Lung (tissue), 12 donors: ENCODE results near the gene ABCC2. TPM values are rescaled to one million over a fixed set of nuclear protein-coding genes. Genes with fewer than 3 reads are reported as not detected.

Source experiments
- ATAC-seq: fragments of 200-7000 bp; cut with Tn5 transposase; one replicate; pipeline ENCODE4 v1.9.1; 2020; ENCODE audit warnings: moderate number of reproducible peaks; ENCODE audit not compliant: insufficient read depth, low FRiP score
- DNase-seq, 3 donors: peaks; one replicate each; pipeline ENCODE4 v3.0.0-alpha.2; 2013 to 2017
- H3K27ac ChIP-seq, 2 donors: one replicate each; pipeline ENCODE4 v1.5.1; 2013; ENCODE audit warnings: mild to moderate bottlenecking in 2 of 2, moderate library complexity in 2 of 2, control low read depth in 1 of 2, inconsistent platforms in 1 of 2, low read depth in 1 of 2, low read length in 1 of 2
- H3K27me3 ChIP-seq, 3 donors: one replicate each; pipeline ENCODE4 v1.5.1; 2013; ENCODE audit warnings: low read length in 2 of 3; ENCODE audit not compliant: control insufficient read depth in 3 of 3, insufficient read depth in 3 of 3
- H3K36me3 ChIP-seq, 4 donors: one replicate each; pipeline ENCODE4 v1.5.1; 2013; ENCODE audit warnings: low read length in 4 of 4, mild to moderate bottlenecking in 1 of 4, moderate library complexity in 1 of 4; ENCODE audit not compliant: control insufficient read depth in 4 of 4, insufficient read depth in 4 of 4
- H3K4me1 ChIP-seq, 5 donors: one replicate each; pipeline ENCODE4 v1.5.1; 2013; ENCODE audit warnings: low read length in 5 of 5, mild to moderate bottlenecking in 2 of 5, moderate library complexity in 1 of 5; ENCODE audit not compliant: control insufficient read depth in 5 of 5, insufficient read depth in 5 of 5
- H3K4me3 ChIP-seq: one replicate; pipeline ENCODE4 v1.5.1; 2013; ENCODE audit warnings: mild to moderate bottlenecking, control low read depth, moderate library complexity
- H3K9ac ChIP-seq, 2 donors: one replicate each; pipeline ENCODE4 v1.5.1; 2013; ENCODE audit warnings: low read length in 2 of 2, control low read depth in 1 of 2; ENCODE audit not compliant: insufficient read depth in 1 of 2
- H3K9me3 ChIP-seq, 4 donors: one replicate each; pipeline ENCODE4 v1.5.1; 2013; ENCODE audit warnings: low read length in 3 of 4, mild to moderate bottlenecking in 1 of 4, moderate library complexity in 1 of 4; ENCODE audit not compliant: control insufficient read depth in 4 of 4, insufficient read depth in 3 of 4
- WGBS, 2 donors: extraction: QIAGEN DNeasy Blood & Tissue Kit; methylation state at CpG; one replicate each; pipeline ENCODE4 v1.1.7; 2013; 5-methylcytosine and 5-hydroxymethylcytosine counted together
- polyA plus RNA-seq, 2 donors: library from polyadenylated mRNA; stranded (reverse); fragments of 200-250 nt; gene quantifications; one replicate each; pipeline ENCODE4 v1.2.1, GENCODE V29; 2013
- total RNA-seq, 2 donors: library from RNA; depleted of rRNA in 1 of 2; stranded (reverse); fragments of >200 nt in 1 of 2; gene quantifications; one replicate each; pipeline ENCODE4 v1.2.1, GENCODE V29; 2014 to 2021
- TF ChIP-seq, protein P1 (sequence below): IDR thresholded peaks from 2 replicates; pipeline ENCODE4 v1.5.1; 2012; ENCODE audit warnings: mild to moderate bottlenecking; ENCODE audit errors: control extremely low read depth, extremely low read depth
- donor health status: control.
- donor health status: control.
- donor health status: Bipolar disorder and iron deficiency.
- donor health status: healthy.
- donor health status: DM: yes; HTN: yes; CAD: no.

ABCC2 gene
- total and polyA plus RNA-seq, 4 donors: 0.47 to 1.3 (median 0.96) TPM

DNA sequence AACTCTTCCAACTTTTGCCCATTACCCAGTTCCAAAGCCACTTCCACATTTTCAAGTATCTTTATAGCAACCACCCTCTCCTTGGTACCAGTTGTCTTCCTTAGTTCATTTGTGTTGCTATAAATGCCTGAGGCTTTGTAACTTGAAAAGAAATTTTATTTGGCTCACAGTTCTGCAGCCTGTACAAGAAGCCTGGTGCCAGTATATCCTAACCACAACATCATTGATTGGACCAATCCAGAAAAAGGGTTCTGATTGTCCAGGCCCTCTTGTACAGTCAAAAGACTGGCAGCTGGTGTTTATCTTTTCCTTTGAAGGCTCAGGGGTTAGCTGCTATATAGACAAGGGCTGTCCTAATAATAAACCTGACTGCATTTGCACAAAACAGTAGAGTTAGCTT is 21.1 kb upstream of the ABCC2 start:
- Histone ChIP-seq H3K4me3 (no peak overlapping the region), H3K9ac (no peak overlapping the region), H3K27ac (no peak overlapping the region), H3K27me3 (no peaks in the 10 kb centered on the region), H3K9me3 (peaks cover 0 to 5% (median 0%) of the 10 kb centered on the region in 4 donors), H3K36me3 (peaks cover 0 to 18% (median 6%) of the 10 kb centered on the region in 4 donors), H3K4me1 (peaks cover 0 to 13% (median 0%) of the 10 kb centered on the region in 5 donors)
- no peak for DNase-seq
- TF ChIP-seq, protein P1, sequence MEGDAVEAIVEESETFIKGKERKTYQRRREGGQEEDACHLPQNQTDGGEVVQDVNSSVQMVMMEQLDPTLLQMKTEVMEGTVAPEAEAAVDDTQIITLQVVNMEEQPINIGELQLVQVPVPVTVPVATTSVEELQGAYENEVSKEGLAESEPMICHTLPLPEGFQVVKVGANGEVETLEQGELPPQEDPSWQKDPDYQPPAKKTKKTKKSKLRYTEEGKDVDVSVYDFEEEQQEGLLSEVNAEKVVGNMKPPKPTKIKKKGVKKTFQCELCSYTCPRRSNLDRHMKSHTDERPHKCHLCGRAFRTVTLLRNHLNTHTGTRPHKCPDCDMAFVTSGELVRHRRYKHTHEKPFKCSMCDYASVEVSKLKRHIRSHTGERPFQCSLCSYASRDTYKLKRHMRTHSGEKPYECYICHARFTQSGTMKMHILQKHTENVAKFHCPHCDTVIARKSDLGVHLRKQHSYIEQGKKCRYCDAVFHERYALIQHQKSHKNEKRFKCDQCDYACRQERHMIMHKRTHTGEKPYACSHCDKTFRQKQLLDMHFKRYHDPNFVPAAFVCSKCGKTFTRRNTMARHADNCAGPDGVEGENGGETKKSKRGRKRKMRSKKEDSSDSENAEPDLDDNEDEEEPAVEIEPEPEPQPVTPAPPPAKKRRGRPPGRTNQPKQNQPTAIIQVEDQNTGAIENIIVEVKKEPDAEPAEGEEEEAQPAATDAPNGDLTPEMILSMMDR: no peak
- no peak for ATAC-seq

DNA sequence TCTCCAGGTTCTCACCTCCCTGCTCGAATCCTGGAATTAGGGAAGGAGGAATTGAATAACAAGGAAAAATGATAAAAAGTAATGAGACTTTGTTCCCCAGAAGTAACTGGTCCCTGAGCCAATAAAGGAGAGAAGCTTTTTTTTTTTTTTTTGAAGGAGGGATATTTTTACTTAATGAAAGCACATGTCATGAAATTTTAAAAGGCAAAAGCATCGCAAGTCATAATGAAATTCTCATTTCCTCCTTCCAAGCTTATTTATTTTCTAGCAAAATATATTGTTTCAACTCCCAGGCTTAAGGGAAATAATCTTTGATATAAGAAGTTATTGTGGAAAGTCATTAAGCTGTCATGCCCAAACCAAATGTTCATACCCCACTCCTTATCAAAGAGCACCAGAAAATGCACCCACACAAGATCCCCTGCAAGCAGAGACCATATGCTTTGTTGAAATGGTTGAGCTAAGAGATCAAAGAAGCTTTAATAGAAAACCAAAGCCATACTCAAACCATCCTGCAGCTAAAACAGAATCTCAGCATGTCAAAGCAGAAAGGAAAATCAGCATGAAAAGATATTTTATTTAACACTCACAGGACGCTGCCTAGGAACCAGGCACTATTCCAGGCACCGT is 16.7 kb upstream of the ABCC2 start:
- Histone ChIP-seq H3K27me3 (no peaks in the 10 kb centered on the region), H3K4me3 (no peak overlapping the region), H3K4me1 (no peaks in the 10 kb centered on the region), H3K9me3 (no peaks in the 10 kb centered on the region), H3K36me3 (no peaks in the 10 kb centered on the region), H3K27ac (no peak overlapping the region), H3K9ac (no peak overlapping the region)
- ATAC-seq: no peak
- WGBS, 2 donors: 76 to 85% methylated on average over 4 of the region's 4 CpGs
- TF ChIP-seq, protein P1: no peak
- DNase-seq: no peak

DNA sequence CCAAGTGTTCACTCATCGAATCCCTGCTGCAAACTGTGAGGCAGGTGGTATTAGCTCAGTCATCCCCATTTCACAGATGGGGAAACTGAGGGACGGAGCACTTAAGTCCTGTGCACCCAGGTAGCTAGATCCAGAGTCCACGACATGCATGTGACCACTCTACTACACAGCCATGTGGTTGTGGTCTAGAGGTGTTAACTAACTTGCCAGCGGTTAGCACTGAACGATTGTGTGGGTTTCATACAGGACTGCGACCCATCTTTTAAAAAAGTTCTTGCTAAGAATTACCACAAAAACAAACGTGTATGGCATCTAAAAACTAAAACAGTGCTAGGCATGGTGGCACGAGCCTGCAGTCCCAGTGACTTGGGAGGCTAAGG is 16.1 kb upstream of the ABCC2 start:
- Histone ChIP-seq H3K9ac (no peak overlapping the region), H3K27me3 (no peaks in the 10 kb centered on the region), H3K9me3 (no peaks in the 10 kb centered on the region), H3K36me3 (no peaks in the 10 kb centered on the region), H3K4me3 (no peak overlapping the region), H3K4me1 (no peaks in the 10 kb centered on the region), H3K27ac (no peak overlapping the region)
- TF ChIP-seq, protein P1: no peak
- DNase-seq (no peak), ATAC-seq (no peak)
- 75 to 76% methylated on average over 8 of the region's 8 CpGs for WGBS, 2 donors

DNA sequence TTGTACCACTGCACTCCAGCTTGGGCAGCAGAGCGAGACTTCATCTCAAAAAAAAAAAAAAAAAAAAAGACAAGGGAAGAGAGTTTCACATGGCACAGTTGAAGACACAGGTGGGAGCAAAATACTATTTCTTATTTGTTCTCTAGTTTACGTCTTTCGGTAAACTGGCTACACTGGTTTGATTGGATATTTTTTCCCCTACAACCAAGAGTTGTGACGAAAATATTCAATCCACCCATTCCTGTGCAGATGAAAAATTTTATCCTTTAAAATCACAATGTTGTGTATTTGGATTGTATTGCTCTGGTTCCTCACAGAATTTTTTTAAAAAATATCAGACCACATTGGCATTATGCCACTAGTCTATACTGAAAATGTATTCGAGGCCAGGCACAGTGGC is 14.5 kb upstream of the ABCC2 start:
- Histone ChIP-seq H3K36me3 (no peaks in the 10 kb centered on the region), H3K9ac (no peak overlapping the region), H3K4me1 (no peaks in the 10 kb centered on the region), H3K27me3 (no peaks in the 10 kb centered on the region), H3K4me3 (no peak overlapping the region), H3K9me3 (no peaks in the 10 kb centered on the region), H3K27ac (no peak overlapping the region)
- TF ChIP-seq, protein P1: no peak
- ATAC-seq: no peak
- 66 to 70% methylated on average over 5 of the region's 5 CpGs for WGBS, 2 donors
- no peak for DNase-seq
